WTC11 (cell line): Measurements from ENCODE around the gene SLC6A1. TPM values are rescaled to one million over a fixed set of nuclear protein-coding genes. Genes with fewer than 3 reads are reported as not detected.

ENCODE experiments used
- ATAC-seq: fragments of 200-7000 bp; cut with Tn5 transposase; 2 replicates; pipeline ENCODE4 v1.10.0; 2021; ENCODE audit warnings: mild to moderate bottlenecking, moderate library complexity
- CTCF ChIA-PET: fragments of 300-600 bp; sonication (Branson Sonifier 250); formaldehyde crosslinking; loops from one replicate; lab custom pipeline; 2021; ENCODE audit warnings: antibody characterized with exemption; lab: Charles Lee
- POLR2A ChIA-PET: fragments of 350-600 bp; sonication (Branson Sonifier 250); formaldehyde crosslinking; loops from one replicate; lab custom pipeline; 2021; ENCODE audit warnings: antibody characterized with exemption; lab: Charles Lee
- DNase-seq: peaks from one replicate; pipeline ENCODE4 v3.0.0; 2021; ENCODE audit warnings: low spot score
- H3K27ac Mint-ChIP-seq: 2 replicates; pipeline ENCODE4 v1.8.0; 2021; ENCODE audit warnings: mixed read lengths
- H3K27me3 Mint-ChIP-seq: 2 replicates; pipeline ENCODE4 v1.8.0; 2021; ENCODE audit warnings: low read depth, mild to moderate bottlenecking, moderate library complexity, mixed read lengths
- H3K36me3 Mint-ChIP-seq: 2 replicates; pipeline ENCODE4 v1.8.0; 2021; ENCODE audit warnings: mixed read lengths
- H3K4me1 Mint-ChIP-seq: 2 replicates; pipeline ENCODE4 v1.8.0; 2022; ENCODE audit warnings: mixed read lengths
- H3K4me3 Mint-ChIP-seq: 2 replicates; pipeline ENCODE4 v1.8.0; 2021; ENCODE audit warnings: mild to moderate bottlenecking, moderate library complexity, mixed read lengths
- H3K9me3 Mint-ChIP-seq: 2 replicates; pipeline ENCODE4 v1.8.0; 2021; ENCODE audit warnings: mixed read lengths
- E2F1 ChIP-seq: sonication (generic); formaldehyde crosslinking; IDR thresholded peaks from 2 replicates; pipeline ENCODE4 v1.8.0; 2022; ENCODE audit warnings: mild to moderate bottlenecking, missing genetic modification reagents
- ESRRA ChIP-seq: sonication (generic); formaldehyde crosslinking; IDR thresholded peaks from 2 replicates; pipeline ENCODE4 v1.8.1; 2022; ENCODE audit warnings: mild to moderate bottlenecking, missing genetic modification reagents, borderline replicate concordance
- FOXP4 ChIP-seq: sonication (generic); formaldehyde crosslinking; IDR thresholded peaks from 2 replicates; pipeline ENCODE4 v1.8.0; 2022; ENCODE audit warnings: mild to moderate bottlenecking, missing genetic modification reagents
- IRF2 ChIP-seq: sonication (generic); formaldehyde crosslinking; IDR thresholded peaks from 2 replicates; pipeline ENCODE4 v1.8.0; 2022; ENCODE audit warnings: low read depth, missing genetic modification reagents, borderline replicate concordance
- NR2C2 ChIP-seq: sonication (generic); formaldehyde crosslinking; IDR thresholded peaks from 2 replicates; pipeline ENCODE4 v1.8.0; 2022; ENCODE audit warnings: mild to moderate bottlenecking, missing genetic modification reagents
- PRRX2 ChIP-seq: fragments of 250-450 bp; sonication (Bioruptor Pico); IDR thresholded peaks from 2 replicates; pipeline ENCODE4 v1.8.0; 2021; ENCODE audit warnings: mild to moderate bottlenecking
- SOX15 ChIP-seq: fragments of 250-450 bp; sonication (Bioruptor Pico); IDR thresholded peaks from 2 replicates; pipeline ENCODE4 v1.9.0; 2021; ENCODE audit warnings: mild to moderate bottlenecking
- total RNA-seq: library from RNA; stranded (reverse); gene quantifications from 3 replicates; pipeline ENCODE4 v1.2.3, GENCODE V29; 2021
- TF ChIP-seq, protein P1 (sequence below): sonication (generic); formaldehyde crosslinking; IDR thresholded peaks from 2 replicates; pipeline ENCODE4 v1.8.1; 2023; ENCODE audit warnings: mild to moderate bottlenecking, missing genetic modification reagents, moderate library complexity
- TF ChIP-seq, protein P2 (sequence below): sonication (generic); formaldehyde crosslinking; IDR thresholded peaks from 2 replicates; pipeline ENCODE4 v1.8.1; 2023; ENCODE audit warnings: mild to moderate bottlenecking, missing genetic modification reagents, moderate library complexity
- TF ChIP-seq, protein P3 (sequence below): sonication (generic); formaldehyde crosslinking; IDR thresholded peaks from 2 replicates; pipeline ENCODE4 v1.8.0; 2022; ENCODE audit warnings: mild to moderate bottlenecking, missing genetic modification reagents
- TF ChIP-seq, protein P4 (sequence below): sonication (generic); formaldehyde crosslinking; IDR thresholded peaks from 2 replicates; pipeline ENCODE4 v1.8.1; 2023; ENCODE audit warnings: mild to moderate bottlenecking, missing genetic modification reagents, borderline replicate concordance
- TF ChIP-seq, protein P5 (sequence below): sonication (generic); formaldehyde crosslinking; IDR thresholded peaks from 2 replicates; pipeline ENCODE4 v1.8.0; 2022; ENCODE audit warnings: mild to moderate bottlenecking, missing genetic modification reagents

SLC6A1 gene
- total RNA-seq, 1 experiment from 2014 or later = 0.72 TPM

DNA sequence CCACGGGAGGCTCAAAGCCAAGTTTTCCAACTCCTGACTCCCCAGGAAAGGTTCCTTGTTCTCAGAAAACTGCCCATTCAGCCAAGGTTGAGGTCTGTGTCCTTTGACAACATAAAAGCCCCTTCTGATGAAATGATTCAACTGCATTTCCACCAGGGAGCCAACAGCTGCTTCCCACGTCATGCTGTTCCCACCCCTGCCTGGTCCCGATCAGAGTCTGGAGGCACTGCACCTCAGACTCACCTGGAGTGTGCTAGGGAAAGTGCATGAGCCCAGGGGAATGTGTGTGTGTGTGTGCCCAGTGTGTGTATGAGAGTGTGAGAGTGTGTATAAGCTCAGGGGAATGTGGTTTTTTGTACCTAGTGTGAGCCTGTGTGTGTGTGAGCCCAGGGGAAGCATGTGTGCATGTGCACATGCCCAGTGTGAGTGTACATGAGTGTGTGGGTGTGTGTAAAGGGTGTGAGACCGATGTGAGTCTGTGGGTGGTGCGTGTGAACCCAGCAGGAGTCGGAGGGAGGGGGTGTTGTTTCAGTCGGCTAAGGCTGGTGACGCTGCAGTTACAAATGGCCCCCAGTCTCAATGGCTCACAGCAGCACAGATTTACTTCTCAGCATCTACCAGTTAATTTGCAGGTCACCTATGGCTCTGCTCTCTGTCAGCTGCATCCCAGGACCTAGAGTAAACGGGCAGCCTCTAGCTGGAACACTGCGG lies 20.3 kb upstream of the SLC6A1 start:
- peaks cover 14% of the 10 kb centered on the region for H3K9me3 Mint-ChIP-seq
- CTCF ChIA-PET = interaction anchor here (1.0 to 1.2 kb wide), 2 partner anchors 23 to 26 kb away, joined by 3 to 5 read pairs; no protein-coding TSS in a partner anchor
- peaks cover 34% of the 10 kb centered on the region for H3K4me1 Mint-ChIP-seq
- no peaks in the 10 kb centered on the region; the same call in 1 of the 2 replicates for H3K27me3 Mint-ChIP-seq
- no peak for ATAC-seq
- POLR2A ChIA-PET = no interaction called here
- H3K27ac Mint-ChIP-seq = no peak overlapping the region
- TF ChIP-seq, protein P1, sequence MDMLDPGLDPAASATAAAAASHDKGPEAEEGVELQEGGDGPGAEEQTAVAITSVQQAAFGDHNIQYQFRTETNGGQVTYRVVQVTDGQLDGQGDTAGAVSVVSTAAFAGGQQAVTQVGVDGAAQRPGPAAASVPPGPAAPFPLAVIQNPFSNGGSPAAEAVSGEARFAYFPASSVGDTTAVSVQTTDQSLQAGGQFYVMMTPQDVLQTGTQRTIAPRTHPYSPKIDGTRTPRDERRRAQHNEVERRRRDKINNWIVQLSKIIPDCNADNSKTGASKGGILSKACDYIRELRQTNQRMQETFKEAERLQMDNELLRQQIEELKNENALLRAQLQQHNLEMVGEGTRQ (CRISPR knock-in tag) = no peak
- TF ChIP-seq, protein P2, sequence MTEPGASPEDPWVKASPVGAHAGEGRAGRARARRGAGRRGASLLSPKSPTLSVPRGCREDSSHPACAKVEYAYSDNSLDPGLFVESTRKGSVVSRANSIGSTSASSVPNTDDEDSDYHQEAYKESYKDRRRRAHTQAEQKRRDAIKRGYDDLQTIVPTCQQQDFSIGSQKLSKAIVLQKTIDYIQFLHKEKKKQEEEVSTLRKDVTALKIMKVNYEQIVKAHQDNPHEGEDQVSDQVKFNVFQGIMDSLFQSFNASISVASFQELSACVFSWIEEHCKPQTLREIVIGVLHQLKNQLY (CRISPR knock-in tag) = no peak
- TF ChIP-seq, protein P3, sequence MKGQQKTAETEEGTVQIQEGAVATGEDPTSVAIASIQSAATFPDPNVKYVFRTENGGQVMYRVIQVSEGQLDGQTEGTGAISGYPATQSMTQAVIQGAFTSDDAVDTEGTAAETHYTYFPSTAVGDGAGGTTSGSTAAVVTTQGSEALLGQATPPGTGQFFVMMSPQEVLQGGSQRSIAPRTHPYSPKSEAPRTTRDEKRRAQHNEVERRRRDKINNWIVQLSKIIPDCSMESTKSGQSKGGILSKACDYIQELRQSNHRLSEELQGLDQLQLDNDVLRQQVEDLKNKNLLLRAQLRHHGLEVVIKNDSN = no peak
- TF ChIP-seq ESRRA (CRISPR knock-in tag) = no peak
- TF ChIP-seq IRF2 = no peak
- TF ChIP-seq NR2C2 (CRISPR knock-in tag) = no peak
- TF ChIP-seq, protein P4, sequence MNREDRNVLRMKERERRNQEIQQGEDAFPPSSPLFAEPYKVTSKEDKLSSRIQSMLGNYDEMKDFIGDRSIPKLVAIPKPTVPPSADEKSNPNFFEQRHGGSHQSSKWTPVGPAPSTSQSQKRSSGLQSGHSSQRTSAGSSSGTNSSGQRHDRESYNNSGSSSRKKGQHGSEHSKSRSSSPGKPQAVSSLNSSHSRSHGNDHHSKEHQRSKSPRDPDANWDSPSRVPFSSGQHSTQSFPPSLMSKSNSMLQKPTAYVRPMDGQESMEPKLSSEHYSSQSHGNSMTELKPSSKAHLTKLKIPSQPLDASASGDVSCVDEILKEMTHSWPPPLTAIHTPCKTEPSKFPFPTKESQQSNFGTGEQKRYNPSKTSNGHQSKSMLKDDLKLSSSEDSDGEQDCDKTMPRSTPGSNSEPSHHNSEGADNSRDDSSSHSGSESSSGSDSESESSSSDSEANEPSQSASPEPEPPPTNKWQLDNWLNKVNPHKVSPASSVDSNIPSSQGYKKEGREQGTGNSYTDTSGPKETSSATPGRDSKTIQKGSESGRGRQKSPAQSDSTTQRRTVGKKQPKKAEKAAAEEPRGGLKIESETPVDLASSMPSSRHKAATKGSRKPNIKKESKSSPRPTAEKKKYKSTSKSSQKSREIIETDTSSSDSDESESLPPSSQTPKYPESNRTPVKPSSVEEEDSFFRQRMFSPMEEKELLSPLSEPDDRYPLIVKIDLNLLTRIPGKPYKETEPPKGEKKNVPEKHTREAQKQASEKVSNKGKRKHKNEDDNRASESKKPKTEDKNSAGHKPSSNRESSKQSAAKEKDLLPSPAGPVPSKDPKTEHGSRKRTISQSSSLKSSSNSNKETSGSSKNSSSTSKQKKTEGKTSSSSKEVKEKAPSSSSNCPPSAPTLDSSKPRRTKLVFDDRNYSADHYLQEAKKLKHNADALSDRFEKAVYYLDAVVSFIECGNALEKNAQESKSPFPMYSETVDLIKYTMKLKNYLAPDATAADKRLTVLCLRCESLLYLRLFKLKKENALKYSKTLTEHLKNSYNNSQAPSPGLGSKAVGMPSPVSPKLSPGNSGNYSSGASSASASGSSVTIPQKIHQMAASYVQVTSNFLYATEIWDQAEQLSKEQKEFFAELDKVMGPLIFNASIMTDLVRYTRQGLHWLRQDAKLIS (CRISPR knock-in tag) = no peak
- TF ChIP-seq SOX15 (CRISPR knock-in tag) = no peak
- TF ChIP-seq E2F1 = no peak
- TF ChIP-seq, protein P5, sequence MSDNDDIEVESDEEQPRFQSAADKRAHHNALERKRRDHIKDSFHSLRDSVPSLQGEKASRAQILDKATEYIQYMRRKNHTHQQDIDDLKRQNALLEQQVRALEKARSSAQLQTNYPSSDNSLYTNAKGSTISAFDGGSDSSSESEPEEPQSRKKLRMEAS (CRISPR knock-in tag) = no peak
- TF ChIP-seq FOXP4 (CRISPR knock-in tag) = no peak
- no peak for TF ChIP-seq PRRX2 (CRISPR knock-in tag)
- H3K36me3 Mint-ChIP-seq = no peaks in the 10 kb centered on the region
- DNase-seq = no peak
- H3K4me3 Mint-ChIP-seq = no peak overlapping the region

- ChIA-PET POLR2A (no interaction called here), CTCF (interaction anchor here (1.0 kb wide), 2 partner anchors 10 to 88 kb away, joined by 3 to 4 read pairs; no protein-coding TSS in a partner anchor)
- no peak for DNase-seq
- Mint-ChIP-seq H3K27ac (no peak overlapping the region), H3K9me3 (peaks cover 14% of the 10 kb centered on the region), H3K27me3 (no peaks in the 10 kb centered on the region; the same call in 1 of the 2 replicates), H3K36me3 (no peaks in the 10 kb centered on the region), H3K4me3 (no peak overlapping the region), H3K4me1 (peaks cover 34% of the 10 kb centered on the region)
- no peak for ATAC-seq
- TF ChIP-seq, protein P5 (CRISPR knock-in tag) = no peak
Measured at GRCh38 chr3:10973046-10973595, 19.4 kb upstream of the SLC6A1 start.
